HPDE6-E6E7 (cell line): ENCODE data around the gene KIRREL3.

Source experiments
- DNase-seq: peaks from one replicate; pipeline ENCODE4 v3.0.0; 2011; ENCODE audit warnings: missing footprints; ENCODE audit errors: extremely low spot score

The KIRREL3 gene

GRCh38 chr11:126790550-126791081 is 210.0 kb downstream of the KIRREL3 start:
- no peak for DNase-seq

GRCh38 chr11:126782810-126783209 is 217.8 kb downstream of the KIRREL3 start:
- DNase-seq, result no peak

- no peak for DNase-seq
These were observed 218.6 kb downstream of the KIRREL3 start for GRCh38 chr11:126781942-126782341.

- DNase-seq, result no peak
These were observed 224.5 kb downstream of the KIRREL3 start for GRCh38 chr11:126776119-126776518.

GRCh38 chr11:126772267-126772666 is 228.3 kb downstream of the KIRREL3 start:
- DNase-seq, result no peak

DNA sequence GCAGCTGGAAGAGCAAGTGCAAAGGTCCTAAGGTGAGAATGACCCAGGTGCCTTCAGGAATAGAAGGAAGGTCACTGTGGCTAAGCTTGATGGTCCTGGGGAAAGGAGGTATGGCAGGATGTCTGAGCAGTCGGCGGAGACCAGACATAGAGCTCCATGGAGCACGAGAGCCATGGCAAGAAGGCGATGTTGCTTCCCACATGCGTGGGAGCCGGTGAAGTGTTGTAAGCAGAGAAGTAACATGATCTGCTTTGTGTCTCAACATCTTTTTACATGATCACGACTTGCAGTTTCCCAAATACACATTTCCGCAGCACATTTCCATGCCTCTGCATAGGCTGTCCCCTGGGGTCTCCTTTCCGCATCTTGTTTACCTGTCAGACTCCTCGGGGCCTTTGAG is 231.9 kb downstream of the KIRREL3 start:
- no peak for DNase-seq

GRCh38 chr11:126766440-126766839 is 234.1 kb downstream of the KIRREL3 start:
- DNase-seq, result no peak

DNA sequence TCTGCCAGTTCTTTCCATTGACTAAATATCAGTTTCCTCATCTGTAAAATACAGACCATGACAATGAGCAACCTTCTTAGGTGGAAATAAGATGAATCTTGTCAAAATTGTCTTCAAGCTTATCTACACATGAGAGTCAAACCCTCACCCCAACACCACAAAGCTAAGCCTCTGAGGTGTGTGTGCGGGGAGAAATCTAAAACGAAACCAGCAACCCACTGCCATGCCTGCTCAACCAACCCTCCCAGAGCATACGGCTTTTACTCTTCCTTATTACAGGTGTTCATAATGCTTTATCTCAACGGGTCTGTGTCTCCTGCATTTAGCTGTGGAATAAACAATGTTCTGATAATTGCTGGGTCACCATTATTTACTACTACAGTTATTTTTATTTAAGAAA is 235.4 kb downstream of the KIRREL3 start:
- DNase-seq, result no peak

GRCh38 chr11:126764231-126764630 is 236.3 kb downstream of the KIRREL3 start:
- DNase-seq, result no peak

DNA sequence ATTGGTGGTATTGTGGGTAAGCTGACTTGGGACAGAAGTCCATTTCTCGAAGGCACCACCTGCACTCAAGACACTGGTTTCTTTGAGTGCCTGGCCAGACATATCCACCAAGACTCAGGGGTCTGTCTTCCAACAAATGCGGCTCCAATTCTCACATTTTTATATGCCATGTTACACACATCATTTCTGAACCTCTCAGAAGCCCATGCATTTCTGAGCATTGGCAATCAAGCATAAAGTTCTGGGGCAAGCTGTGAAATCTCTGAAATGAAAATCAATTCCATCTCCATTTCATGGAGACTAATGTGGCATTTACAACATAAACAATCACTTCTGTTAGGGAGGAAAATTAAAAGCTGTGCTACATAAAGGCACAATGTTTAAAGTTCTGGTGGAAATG is 243.7 kb downstream of the KIRREL3 start:
- no peak for DNase-seq

DNA sequence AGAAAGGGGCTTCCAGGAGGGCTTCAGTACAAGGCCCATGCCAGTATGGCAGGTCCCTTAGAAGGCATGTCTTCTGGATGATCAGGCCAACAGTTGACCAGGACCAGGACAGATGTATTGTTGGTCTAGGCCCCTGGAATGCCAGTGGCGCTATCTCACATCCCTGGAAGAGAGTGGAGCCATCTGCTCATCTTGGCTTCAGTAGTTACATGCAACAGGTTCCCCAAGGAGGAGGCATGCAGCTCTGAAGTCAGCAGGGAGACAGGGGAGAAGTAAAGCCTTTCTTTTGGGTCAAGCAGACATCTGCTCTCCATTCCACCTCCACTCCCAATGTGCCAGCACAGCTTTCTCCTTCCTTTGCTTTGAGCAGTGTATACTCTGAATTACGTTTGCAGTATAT is 244.1 kb downstream of the KIRREL3 start:
- no peak for DNase-seq

DNA sequence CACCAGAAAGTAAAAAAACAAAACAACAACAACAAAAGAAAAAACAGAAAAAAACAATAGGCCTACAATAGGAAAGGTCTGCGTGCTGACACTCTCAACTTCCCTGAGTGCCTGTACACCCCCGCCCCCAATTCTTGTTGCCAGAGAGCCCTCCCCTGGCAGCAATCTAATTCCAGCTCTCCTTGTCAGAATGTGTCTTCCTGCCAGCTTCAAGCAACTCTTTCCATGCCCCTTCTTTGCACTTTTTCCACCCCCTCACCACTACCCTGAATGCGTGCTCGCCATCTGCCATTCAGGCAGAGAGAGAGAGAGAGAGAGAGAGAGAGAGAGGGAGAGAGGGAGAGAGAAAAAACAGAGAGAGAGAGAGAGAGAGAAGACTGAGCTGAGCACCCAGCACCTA is 245.0 kb downstream of the KIRREL3 start:
- no peak for DNase-seq

- no peak for DNase-seq
These were observed 245.8 kb downstream of the KIRREL3 start for GRCh38 chr11:126754591-126755426.

DNA sequence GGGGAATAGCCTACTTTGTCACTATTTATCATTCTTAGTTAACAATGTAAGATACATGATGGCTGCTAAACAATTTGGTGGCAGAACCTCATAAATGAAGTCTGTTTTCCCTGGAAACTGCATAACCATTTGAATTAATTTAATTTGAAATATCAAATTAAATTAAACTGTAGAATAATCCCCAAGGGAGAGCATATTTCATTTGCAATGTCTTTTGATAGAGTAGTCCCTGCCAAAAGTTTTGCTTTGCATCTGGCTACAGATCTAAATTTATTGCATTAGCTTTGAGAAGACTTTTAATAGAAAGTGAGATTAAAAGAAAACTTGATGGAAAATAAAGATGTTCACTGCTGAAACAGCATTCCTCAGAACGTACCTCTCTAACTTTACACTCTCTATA is 246.6 kb downstream of the KIRREL3 start:
- no peak for DNase-seq

- no peak for DNase-seq
These were observed 249.3 kb downstream of the KIRREL3 start for GRCh38 chr11:126751242-126751641.

DNA sequence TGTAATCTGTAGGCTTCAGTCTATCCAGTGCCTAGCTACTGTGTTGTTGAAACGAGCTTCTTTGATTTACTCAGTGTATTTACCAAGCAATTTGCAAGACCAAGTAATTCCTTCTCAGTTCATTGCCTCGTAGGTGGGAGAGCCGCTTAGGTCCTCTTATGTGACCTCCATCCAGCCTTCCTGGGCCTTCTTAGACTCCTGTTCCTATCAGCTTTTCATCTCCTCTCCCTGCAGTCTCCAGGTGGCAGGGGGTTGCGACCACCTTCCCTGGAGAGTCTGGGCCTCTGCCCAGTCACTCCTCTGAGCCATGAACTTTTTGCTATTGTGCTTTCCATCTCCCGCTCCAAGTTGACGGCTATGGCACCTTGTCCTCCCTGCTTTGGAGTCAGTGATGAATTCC is 251.8 kb downstream of the KIRREL3 start:
- DNase-seq, result no peak

DNA sequence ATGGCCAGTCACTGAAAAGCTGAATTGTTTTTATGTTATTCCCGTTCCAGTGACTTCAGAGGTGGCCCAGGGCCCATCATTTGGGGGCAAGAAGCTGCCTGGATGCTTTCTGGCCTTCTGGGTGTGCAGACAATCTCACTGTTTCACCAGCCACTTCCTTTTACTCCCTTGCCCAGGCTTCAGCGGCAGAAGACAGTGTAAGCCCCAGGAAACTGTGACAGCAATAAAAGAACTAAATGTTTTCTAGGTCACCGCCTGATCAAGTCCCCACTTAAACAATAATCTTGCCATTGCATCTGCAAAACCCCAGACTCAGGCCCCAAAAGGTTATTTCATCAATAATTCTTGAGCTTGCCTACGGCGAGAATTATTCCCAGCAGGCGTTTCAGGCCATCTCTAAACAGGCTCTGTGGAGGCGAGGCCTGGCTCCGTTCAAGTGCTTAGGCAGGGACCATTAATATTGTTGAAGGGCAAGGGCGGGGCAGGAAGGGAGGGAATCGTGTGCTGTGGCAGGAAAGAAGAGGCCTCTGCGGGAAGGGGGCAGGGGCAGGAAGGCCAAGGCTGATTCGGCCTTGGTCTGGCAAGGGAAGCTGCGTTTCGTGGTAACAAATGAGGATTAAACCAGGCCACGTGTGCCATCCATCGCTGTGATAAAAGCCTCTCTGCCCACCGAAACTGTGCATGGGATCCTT is 252.3 kb downstream of the KIRREL3 start:
- DNase-seq, result no peak

- no peak for DNase-seq
These were observed 253.3 kb downstream of the KIRREL3 start for GRCh38 chr11:126747315-126747714.

- DNase-seq, result no peak
These were observed 254.1 kb downstream of the KIRREL3 start for GRCh38 chr11:126746443-126746842.

DNA sequence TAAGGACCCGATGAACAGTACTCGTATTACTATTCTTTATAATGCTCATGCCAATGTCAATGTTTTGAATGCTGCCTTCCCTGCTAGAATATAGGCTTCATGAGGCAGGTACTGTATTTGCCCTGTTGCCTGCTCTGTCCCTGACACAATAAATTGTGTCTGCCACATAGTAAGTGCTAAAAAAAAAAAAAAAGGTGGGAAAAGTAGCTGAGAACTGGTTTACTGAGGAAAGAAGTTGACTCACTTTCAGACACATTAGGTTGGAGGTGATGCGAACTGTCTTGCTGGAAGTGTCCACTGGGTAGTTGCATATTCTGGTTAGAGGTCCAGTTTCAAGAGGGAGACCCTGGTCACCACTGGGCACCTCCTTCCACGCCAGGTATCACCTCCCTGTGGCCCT is 255.9 kb downstream of the KIRREL3 start:
- DNase-seq, result no peak

- no peak for DNase-seq
These were observed 256.9 kb downstream of the KIRREL3 start for GRCh38 chr11:126743628-126744027.

- DNase-seq, result no peak
These were observed 258.0 kb downstream of the KIRREL3 start for GRCh38 chr11:126742582-126742981.

- DNase-seq, result no peak
These were observed 259.7 kb downstream of the KIRREL3 start for GRCh38 chr11:126740846-126741245.
